Loucy (cell line): ENCODE data around the gene NRXN3.

Source experiments
- H2AFZ ChIP-seq: fragments of 200-600 bp; sonication (generic); 2 replicates; pipeline ENCODE4 v1.6.0; 2016; ENCODE audit warnings: antibody characterized with exemption, mild to moderate bottlenecking, low read length, moderate library complexity
- H3F3A ChIP-seq: fragments of 200-600 bp; 2 replicates; pipeline ENCODE4 v1.6.0; 2016; ENCODE audit warnings: antibody characterized with exemption, low read depth, mild to moderate bottlenecking
- H3K27me3 ChIP-seq: fragments of 200-600 bp; sonication (generic); 2 replicates; pipeline ENCODE4 v1.6.1; 2014; ENCODE audit warnings: low read length, mild to moderate bottlenecking; ENCODE audit not compliant: insufficient read depth, poor library complexity, severe bottlenecking
- H3K36me3 ChIP-seq: fragments of 200-600 bp; sonication (generic); 2 replicates; pipeline ENCODE4 v1.6.1; 2016; ENCODE audit warnings: low read length; ENCODE audit not compliant: insufficient read depth
- H3K4me1 ChIP-seq: fragments of 200-600 bp; sonication (generic); 2 replicates; pipeline ENCODE4 v1.5.1; 2014; ENCODE audit warnings: low read length, mild to moderate bottlenecking; ENCODE audit not compliant: insufficient read depth, poor library complexity, severe bottlenecking
- H3K4me2 ChIP-seq: fragments of 200-600 bp; sonication (generic); 2 replicates; pipeline ENCODE4 v1.6.0; 2014; ENCODE audit warnings: antibody characterized with exemption, low read length, low read depth, mild to moderate bottlenecking; ENCODE audit not compliant: poor library complexity, severe bottlenecking
- H3K4me3 ChIP-seq: fragments of 200-600 bp; sonication (generic); 2 replicates; pipeline ENCODE4 v1.5.1; 2014; ENCODE audit warnings: low read length, mild to moderate bottlenecking, mixed read lengths; ENCODE audit not compliant: poor library complexity, severe bottlenecking
- H3K79me2 ChIP-seq: fragments of 200-600 bp; sonication (generic); 2 replicates; pipeline ENCODE4 v1.6.1; 2014; ENCODE audit warnings: low read length; ENCODE audit not compliant: insufficient read depth
- H3K9ac ChIP-seq: fragments of 200-600 bp; sonication (generic); 2 replicates; pipeline ENCODE4 v1.6.0; 2014; ENCODE audit warnings: mild to moderate bottlenecking, low read depth, low read length, moderate library complexity; ENCODE audit not compliant: poor library complexity, severe bottlenecking
- H3K9me2 ChIP-seq: fragments of 200-600 bp; sonication (generic); replicated peaks from 2 replicates; pipeline ENCODE4 v1.6.1; 2016; ENCODE audit warnings: low read depth, low read length, mixed read lengths
- H3K9me3 ChIP-seq: fragments of 200-600 bp; sonication (generic); 2 replicates; pipeline ENCODE4 v1.6.1; 2014; ENCODE audit warnings: mild to moderate bottlenecking, antibody characterized with exemption, low read length, low read depth; ENCODE audit not compliant: insufficient read depth
- H4K20me1 ChIP-seq: fragments of 200-600 bp; sonication (generic); 2 replicates; pipeline ENCODE4 v1.6.0; 2014; ENCODE audit warnings: antibody characterized with exemption, low read length, mild to moderate bottlenecking; ENCODE audit not compliant: insufficient read depth, poor library complexity, severe bottlenecking
- EZH2phosphoT487 ChIP-seq: fragments of 200-600 bp; IDR thresholded peaks from 2 replicates; pipeline ENCODE4 v1.6.1; 2018; ENCODE audit warnings: antibody characterized with exemption, mild to moderate bottlenecking, moderate library complexity, borderline replicate concordance
- TF ChIP-seq, protein P1 (sequence below): fragments of 200-600 bp; sonication (generic); conservative IDR thresholded peaks from 2 replicates; pipeline ENCODE4 v1.5.1; 2014; ENCODE audit warnings: mild to moderate bottlenecking, antibody characterized with exemption, low read length

The NRXN3 gene

DNA sequence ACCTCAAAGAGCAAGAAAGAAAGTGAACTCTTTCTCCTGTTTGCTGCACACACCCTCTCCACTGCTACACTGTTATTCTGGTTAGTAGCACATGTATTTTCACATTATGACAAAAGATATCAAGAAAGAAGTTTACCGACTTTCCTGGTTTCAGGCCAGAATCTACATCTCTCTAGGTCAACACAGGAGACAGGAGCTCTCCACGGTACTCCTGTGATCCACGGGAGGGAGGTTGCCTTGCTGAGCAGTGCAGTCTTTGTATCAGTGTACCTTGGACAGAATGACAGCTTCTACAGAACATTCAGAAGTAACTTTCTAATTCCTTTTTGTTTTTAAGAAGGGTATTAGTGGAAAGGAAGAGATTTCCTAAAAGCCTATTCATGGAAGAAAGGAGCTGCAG lies 805.6 kb downstream of the NRXN3 start:
- Histone ChIP-seq H4K20me1 (no peaks in the 10 kb centered on the region), H3K27me3 (no peaks in the 10 kb centered on the region)
- TF ChIP-seq EZH2phosphoT487: no peak
- TF ChIP-seq, protein P1, sequence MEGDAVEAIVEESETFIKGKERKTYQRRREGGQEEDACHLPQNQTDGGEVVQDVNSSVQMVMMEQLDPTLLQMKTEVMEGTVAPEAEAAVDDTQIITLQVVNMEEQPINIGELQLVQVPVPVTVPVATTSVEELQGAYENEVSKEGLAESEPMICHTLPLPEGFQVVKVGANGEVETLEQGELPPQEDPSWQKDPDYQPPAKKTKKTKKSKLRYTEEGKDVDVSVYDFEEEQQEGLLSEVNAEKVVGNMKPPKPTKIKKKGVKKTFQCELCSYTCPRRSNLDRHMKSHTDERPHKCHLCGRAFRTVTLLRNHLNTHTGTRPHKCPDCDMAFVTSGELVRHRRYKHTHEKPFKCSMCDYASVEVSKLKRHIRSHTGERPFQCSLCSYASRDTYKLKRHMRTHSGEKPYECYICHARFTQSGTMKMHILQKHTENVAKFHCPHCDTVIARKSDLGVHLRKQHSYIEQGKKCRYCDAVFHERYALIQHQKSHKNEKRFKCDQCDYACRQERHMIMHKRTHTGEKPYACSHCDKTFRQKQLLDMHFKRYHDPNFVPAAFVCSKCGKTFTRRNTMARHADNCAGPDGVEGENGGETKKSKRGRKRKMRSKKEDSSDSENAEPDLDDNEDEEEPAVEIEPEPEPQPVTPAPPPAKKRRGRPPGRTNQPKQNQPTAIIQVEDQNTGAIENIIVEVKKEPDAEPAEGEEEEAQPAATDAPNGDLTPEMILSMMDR: no peak

DNA sequence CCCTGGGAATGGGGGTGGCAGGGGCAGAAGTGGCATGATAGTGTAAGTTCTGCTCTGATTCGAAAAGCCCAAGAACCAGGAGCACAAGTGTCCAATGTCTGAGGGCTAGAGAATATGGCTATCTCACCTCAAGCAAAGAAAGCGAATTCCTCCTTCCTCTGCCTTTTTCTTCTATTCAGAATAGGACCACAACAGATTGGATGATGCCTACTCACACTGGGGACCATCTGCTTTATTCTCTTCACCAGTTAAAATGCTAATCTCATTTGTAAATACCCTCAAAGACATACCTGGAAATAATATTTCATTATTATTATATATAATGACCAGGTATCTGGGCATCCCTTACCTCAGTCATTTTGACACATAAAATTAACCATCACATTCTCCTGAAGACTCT lies 808.7 kb downstream of the NRXN3 start:
- H3F3A ChIP-seq: no peaks in the 10 kb centered on the region
- no peak overlapping the region for H2AFZ ChIP-seq
- no peaks in the 10 kb centered on the region for H4K20me1 ChIP-seq
- no peaks in the 10 kb centered on the region for H3K79me2 ChIP-seq
- H3K27me3 ChIP-seq: no peaks in the 10 kb centered on the region
- no peak overlapping the region for H3K4me2 ChIP-seq
- H3K4me1 ChIP-seq: no peaks in the 10 kb centered on the region
- H3K9me2 ChIP-seq: no peaks in the 10 kb centered on the region
- no peak overlapping the region for H3K9ac ChIP-seq
- TF ChIP-seq, protein P1: no peak
- TF ChIP-seq EZH2phosphoT487: no peak
- no peaks in the 10 kb centered on the region for H3K36me3 ChIP-seq
- H3K9me3 ChIP-seq: no peaks in the 10 kb centered on the region
- H3K4me3 ChIP-seq: no peak overlapping the region

More for the DNA sequence above, 805.6 kb downstream of the NRXN3 start:
- Histone ChIP-seq H3K4me2 (no peak overlapping the region), H3K4me1 (no peaks in the 10 kb centered on the region), H3K9me3 (no peaks in the 10 kb centered on the region), H3K79me2 (no peaks in the 10 kb centered on the region), H3K4me3 (no peak overlapping the region), H3F3A (no peaks in the 10 kb centered on the region), H3K9me2 (no peaks in the 10 kb centered on the region), H2AFZ (no peak overlapping the region), H3K9ac (no peak overlapping the region), H3K36me3 (no peaks in the 10 kb centered on the region)

DNA sequence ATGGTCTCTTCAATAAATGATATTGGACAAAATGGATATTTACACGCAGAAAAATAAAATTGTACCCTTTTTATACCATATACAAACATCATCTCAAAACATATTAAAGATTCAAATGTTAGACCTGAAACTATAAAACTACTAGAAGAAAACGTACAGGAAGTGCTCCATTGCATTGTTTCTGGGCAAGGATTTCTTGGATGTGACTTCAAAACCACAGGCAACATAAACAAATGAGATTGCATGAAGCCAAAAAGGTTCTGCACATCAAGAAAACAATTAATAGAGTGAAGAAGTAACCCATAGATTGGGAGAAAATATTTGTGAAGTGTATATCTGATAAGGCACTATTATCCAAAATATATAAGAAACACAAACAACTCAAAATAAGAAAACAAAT lies 812.4 kb downstream of the NRXN3 start:
- Histone ChIP-seq H3K9me3 (no peaks in the 10 kb centered on the region), H3K27me3 (no peaks in the 10 kb centered on the region), H2AFZ (no peak overlapping the region), H3K9me2 (no peaks in the 10 kb centered on the region), H3K9ac (no peak overlapping the region), H3F3A (no peaks in the 10 kb centered on the region), H3K79me2 (no peaks in the 10 kb centered on the region), H3K4me2 (no peak overlapping the region), H4K20me1 (no peaks in the 10 kb centered on the region), H3K4me1 (no peaks in the 10 kb centered on the region), H3K36me3 (no peaks in the 10 kb centered on the region), H3K4me3 (no peak overlapping the region)
- no peak for TF ChIP-seq EZH2phosphoT487
- TF ChIP-seq, protein P1: no peak
